ENCODE measurements around the gene HSD17B14. TPM values are rescaled to one million over a fixed set of nuclear protein-coding genes. Genes with fewer than 3 reads are reported as not detected.

The HSD17B14 gene
- total and polyA plus RNA-seq, 2 experiments from 2014 or later = 8.4 to 11.7 TPM

DNA sequence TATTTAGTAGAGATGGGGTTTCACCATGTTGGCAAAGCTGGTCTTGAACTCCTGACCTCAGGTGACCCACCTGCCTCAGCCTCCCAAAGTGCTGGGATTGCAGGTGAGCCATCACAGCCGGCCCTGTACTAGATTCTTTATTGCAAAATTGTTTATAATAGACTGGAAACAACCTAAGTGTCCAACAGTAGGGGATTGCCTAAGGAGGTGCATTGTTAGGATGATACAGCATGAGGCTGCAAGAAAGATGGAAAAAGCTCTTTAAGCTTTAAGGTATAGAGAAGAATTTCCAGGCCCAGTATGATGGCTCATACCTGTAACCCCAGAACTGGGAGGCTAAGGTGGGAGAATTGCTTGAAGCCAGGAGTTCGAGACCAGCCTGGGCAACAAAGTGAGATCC is 33.7 kb downstream of the HSD17B14 start:
- no peaks in the 10 kb centered on the region for H3K9me3 Mint-ChIP-seq
- no peak overlapping the region for H3K27ac Mint-ChIP-seq
- TF ChIP-seq, protein P1, sequence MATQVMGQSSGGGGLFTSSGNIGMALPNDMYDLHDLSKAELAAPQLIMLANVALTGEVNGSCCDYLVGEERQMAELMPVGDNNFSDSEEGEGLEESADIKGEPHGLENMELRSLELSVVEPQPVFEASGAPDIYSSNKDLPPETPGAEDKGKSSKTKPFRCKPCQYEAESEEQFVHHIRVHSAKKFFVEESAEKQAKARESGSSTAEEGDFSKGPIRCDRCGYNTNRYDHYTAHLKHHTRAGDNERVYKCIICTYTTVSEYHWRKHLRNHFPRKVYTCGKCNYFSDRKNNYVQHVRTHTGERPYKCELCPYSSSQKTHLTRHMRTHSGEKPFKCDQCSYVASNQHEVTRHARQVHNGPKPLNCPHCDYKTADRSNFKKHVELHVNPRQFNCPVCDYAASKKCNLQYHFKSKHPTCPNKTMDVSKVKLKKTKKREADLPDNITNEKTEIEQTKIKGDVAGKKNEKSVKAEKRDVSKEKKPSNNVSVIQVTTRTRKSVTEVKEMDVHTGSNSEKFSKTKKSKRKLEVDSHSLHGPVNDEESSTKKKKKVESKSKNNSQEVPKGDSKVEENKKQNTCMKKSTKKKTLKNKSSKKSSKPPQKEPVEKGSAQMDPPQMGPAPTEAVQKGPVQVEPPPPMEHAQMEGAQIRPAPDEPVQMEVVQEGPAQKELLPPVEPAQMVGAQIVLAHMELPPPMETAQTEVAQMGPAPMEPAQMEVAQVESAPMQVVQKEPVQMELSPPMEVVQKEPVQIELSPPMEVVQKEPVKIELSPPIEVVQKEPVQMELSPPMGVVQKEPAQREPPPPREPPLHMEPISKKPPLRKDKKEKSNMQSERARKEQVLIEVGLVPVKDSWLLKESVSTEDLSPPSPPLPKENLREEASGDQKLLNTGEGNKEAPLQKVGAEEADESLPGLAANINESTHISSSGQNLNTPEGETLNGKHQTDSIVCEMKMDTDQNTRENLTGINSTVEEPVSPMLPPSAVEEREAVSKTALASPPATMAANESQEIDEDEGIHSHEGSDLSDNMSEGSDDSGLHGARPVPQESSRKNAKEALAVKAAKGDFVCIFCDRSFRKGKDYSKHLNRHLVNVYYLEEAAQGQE (IDR thresholded peaks at IDR 0.05; ENCODE audit: unreplicated experiment) = no peak
- TF ChIP-seq POLR2AphosphoS5 (IDR thresholded peaks at IDR 0.05; ENCODE audit: low read depth) (no peak), JUNB (IDR thresholded peaks at IDR 0.05; ENCODE audit: unreplicated experiment) (no peak), CREB1 (CRISPR knock-in tag; IDR thresholded peaks at IDR 0.05; ENCODE audit: low read depth) (no peak), EZH2 (IDR thresholded peaks at IDR 0.05; ENCODE audit: low read depth, unreplicated experiment) (no peak), ZNF114 (CRISPR knock-in tag; IDR thresholded peaks at IDR 0.05) (no peak), NANOG (IDR thresholded peaks at IDR 0.05; ENCODE audit: borderline replicate concordance) (no peak)
- TF ChIP-seq, protein P2, sequence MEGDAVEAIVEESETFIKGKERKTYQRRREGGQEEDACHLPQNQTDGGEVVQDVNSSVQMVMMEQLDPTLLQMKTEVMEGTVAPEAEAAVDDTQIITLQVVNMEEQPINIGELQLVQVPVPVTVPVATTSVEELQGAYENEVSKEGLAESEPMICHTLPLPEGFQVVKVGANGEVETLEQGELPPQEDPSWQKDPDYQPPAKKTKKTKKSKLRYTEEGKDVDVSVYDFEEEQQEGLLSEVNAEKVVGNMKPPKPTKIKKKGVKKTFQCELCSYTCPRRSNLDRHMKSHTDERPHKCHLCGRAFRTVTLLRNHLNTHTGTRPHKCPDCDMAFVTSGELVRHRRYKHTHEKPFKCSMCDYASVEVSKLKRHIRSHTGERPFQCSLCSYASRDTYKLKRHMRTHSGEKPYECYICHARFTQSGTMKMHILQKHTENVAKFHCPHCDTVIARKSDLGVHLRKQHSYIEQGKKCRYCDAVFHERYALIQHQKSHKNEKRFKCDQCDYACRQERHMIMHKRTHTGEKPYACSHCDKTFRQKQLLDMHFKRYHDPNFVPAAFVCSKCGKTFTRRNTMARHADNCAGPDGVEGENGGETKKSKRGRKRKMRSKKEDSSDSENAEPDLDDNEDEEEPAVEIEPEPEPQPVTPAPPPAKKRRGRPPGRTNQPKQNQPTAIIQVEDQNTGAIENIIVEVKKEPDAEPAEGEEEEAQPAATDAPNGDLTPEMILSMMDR (conservative IDR thresholded peaks at IDR 0.05; ENCODE audit: low read depth in 2 of 2) = no peak
- TF ChIP-seq, protein P3, sequence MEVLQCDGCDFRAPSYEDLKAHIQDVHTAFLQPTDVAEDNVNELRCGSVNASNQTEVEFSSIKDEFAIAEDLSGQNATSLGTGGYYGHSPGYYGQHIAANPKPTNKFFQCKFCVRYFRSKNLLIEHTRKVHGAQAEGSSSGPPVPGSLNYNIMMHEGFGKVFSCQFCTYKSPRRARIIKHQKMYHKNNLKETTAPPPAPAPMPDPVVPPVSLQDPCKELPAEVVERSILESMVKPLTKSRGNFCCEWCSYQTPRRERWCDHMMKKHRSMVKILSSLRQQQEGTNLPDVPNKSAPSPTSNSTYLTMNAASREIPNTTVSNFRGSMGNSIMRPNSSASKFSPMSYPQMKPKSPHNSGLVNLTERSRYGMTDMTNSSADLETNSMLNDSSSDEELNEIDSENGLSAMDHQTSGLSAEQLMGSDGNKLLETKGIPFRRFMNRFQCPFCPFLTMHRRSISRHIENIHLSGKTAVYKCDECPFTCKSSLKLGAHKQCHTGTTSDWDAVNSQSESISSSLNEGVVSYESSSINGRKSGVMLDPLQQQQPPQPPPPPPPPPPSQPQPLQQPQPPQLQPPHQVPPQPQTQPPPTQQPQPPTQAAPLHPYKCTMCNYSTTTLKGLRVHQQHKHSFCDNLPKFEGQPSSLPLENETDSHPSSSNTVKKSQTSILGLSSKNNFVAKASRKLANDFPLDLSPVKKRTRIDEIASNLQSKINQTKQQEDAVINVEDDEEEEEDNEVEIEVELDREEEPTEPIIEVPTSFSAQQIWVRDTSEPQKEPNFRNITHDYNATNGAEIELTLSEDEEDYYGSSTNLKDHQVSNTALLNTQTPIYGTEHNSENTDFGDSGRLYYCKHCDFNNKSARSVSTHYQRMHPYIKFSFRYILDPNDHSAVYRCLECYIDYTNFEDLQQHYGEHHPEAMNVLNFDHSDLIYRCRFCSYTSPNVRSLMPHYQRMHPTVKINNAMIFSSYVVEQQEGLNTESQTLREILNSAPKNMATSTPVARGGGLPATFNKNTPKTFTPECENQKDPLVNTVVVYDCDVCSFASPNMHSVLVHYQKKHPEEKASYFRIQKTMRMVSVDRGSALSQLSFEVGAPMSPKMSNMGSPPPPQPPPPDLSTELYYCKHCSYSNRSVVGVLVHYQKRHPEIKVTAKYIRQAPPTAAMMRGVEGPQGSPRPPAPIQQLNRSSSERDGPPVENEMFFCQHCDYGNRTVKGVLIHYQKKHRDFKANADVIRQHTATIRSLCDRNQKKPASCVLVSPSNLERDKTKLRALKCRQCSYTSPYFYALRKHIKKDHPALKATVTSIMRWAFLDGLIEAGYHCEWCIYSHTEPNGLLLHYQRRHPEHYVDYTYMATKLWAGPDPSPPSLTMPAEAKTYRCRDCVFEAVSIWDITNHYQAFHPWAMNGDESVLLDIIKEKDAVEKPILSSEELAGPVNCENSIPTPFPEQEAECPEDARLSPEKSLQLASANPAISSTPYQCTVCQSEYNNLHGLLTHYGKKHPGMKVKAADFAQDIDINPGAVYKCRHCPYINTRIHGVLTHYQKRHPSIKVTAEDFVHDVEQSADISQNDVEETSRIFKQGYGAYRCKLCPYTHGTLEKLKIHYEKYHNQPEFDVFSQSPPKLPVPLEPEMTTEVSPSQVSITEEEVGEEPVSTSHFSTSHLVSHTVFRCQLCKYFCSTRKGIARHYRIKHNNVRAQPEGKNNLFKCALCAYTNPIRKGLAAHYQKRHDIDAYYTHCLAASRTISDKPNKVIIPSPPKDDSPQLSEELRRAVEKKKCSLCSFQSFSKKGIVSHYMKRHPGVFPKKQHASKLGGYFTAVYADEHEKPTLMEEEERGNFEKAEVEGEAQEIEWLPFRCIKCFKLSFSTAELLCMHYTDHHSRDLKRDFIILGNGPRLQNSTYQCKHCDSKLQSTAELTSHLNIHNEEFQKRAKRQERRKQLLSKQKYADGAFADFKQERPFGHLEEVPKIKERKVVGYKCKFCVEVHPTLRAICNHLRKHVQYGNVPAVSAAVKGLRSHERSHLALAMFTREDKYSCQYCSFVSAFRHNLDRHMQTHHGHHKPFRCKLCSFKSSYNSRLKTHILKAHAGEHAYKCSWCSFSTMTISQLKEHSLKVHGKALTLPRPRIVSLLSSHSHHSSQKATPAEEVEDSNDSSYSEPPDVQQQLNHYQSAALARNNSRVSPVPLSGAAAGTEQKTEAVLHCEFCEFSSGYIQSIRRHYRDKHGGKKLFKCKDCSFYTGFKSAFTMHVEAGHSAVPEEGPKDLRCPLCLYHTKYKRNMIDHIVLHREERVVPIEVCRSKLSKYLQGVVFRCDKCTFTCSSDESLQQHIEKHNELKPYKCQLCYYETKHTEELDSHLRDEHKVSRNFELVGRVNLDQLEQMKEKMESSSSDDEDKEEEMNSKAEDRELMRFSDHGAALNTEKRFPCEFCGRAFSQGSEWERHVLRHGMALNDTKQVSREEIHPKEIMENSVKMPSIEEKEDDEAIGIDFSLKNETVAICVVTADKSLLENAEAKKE (CRISPR knock-in tag; IDR thresholded peaks at IDR 0.05) = no peak
- DNase-seq (ENCODE audit: low spot score) (no peak), ATAC-seq (no peak)
- H3K9me2 ChIP-seq (ENCODE audit: insufficient read depth) = no peaks in the 10 kb centered on the region
- H3K27me3 Mint-ChIP-seq (ENCODE audit: insufficient read depth, low read depth, poor library complexity) = peaks cover 15% of the 10 kb centered on the region
- no peaks in the 10 kb centered on the region for H4K20me1 ChIP-seq (replicated peaks; ENCODE audit: insufficient read depth)
- H3K4me1 Mint-ChIP-seq = peaks cover 31% of the 10 kb centered on the region
- H3K4me1 ChIP-seq (ENCODE audit: insufficient read depth) = peaks cover 26% of the 10 kb centered on the region
- H3K79me2 ChIP-seq (replicated peaks; ENCODE audit: insufficient read depth) = no peaks in the 10 kb centered on the region
- no peak overlapping the region for H3K27ac ChIP-seq (ENCODE audit: low read depth)
- H3K27me3 ChIP-seq (ENCODE audit: insufficient read depth) = no peaks in the 10 kb centered on the region
- H3F3A ChIP-seq (replicated peaks; ENCODE audit: low read depth) = 0 out of 2 replicates have a peak, but pooled peaks cover 8% of the 10 kb centered on the region
- H3K4me3 ChIP-seq = no peak overlapping the region
- H3K36me3 Mint-ChIP-seq (ENCODE audit: low read depth) = no peaks in the 10 kb centered on the region; the same call in 2 of the 3 replicates
- H2AFZ ChIP-seq = no peak overlapping the region
- no peaks in the 10 kb centered on the region for H3K36me3 ChIP-seq (ENCODE audit: insufficient read depth)
- H3K4me3 Mint-ChIP-seq = no peak overlapping the region
- no peak overlapping the region for H3K4me2 ChIP-seq
